Lower lobe of right lung (tissue), 2 donors: ENCODE measurements around the gene PIAS4. TPM values are rescaled to one million over a fixed set of nuclear protein-coding genes. Genes with fewer than 3 reads are reported as not detected.

Source experiments
- ATAC-seq, 2 donors: fragments of 200-7000 bp; cut with Tn5 transposase; one replicate each; pipeline ENCODE4 v1.9.1; 2020 to 2022; ENCODE audit warnings: mild to moderate bottlenecking in 2 of 2, moderate library complexity in 2 of 2
- DNase-seq: peaks from one replicate; pipeline ENCODE4 v3.0.0-alpha.2; 2020
- H3K27ac ChIP-seq: fragments of 200-600 bp; one replicate; pipeline ENCODE4 v1.8.0; 2022
- H3K27me3 ChIP-seq: fragments of 200-600 bp; one replicate; pipeline ENCODE4 v1.8.0; 2022; ENCODE audit warnings: low read depth
- H3K36me3 ChIP-seq: fragments of 200-600 bp; one replicate; pipeline ENCODE4 v1.8.0; 2022; ENCODE audit warnings: mild to moderate bottlenecking
- H3K4me1 ChIP-seq: fragments of 200-600 bp; one replicate; pipeline ENCODE4 v1.8.0; 2022
- H3K4me3 ChIP-seq: fragments of 200-600 bp; one replicate; pipeline ENCODE4 v1.8.0; 2022; ENCODE audit warnings: mild to moderate bottlenecking
- H3K9me3 ChIP-seq: fragments of 200-600 bp; one replicate; pipeline ENCODE4 v1.8.0; 2022
- intact Hi-C: fragments of 100-400 bp; cut with DNase I; formaldehyde crosslinking; loops from one replicate; pipeline ENCODE4 v1.11.0; 2022
- total RNA-seq: library from RNA; stranded (reverse); fragmentation: NEBNext Ultra II Directional; extraction: Animal tissue kit (Norgen Biotek cat#: 25700); gene quantifications from one replicate; pipeline ENCODE4 v1.2.1, GENCODE V29; 2021
- TF ChIP-seq, protein P1 (sequence below): fragments of 200-600 bp; IDR thresholded peaks from one replicate; pipeline ENCODE4 v1.8.0; 2022; ENCODE audit warnings: antibody characterized with exemption, mild to moderate bottlenecking
- donor health status: DM: no; HTN: yes; CAD: no; lungs with severe emphysema.

PIAS4 gene
- total RNA-seq, 1 donor from 2014 or later, result 27.6 TPM

DNA sequence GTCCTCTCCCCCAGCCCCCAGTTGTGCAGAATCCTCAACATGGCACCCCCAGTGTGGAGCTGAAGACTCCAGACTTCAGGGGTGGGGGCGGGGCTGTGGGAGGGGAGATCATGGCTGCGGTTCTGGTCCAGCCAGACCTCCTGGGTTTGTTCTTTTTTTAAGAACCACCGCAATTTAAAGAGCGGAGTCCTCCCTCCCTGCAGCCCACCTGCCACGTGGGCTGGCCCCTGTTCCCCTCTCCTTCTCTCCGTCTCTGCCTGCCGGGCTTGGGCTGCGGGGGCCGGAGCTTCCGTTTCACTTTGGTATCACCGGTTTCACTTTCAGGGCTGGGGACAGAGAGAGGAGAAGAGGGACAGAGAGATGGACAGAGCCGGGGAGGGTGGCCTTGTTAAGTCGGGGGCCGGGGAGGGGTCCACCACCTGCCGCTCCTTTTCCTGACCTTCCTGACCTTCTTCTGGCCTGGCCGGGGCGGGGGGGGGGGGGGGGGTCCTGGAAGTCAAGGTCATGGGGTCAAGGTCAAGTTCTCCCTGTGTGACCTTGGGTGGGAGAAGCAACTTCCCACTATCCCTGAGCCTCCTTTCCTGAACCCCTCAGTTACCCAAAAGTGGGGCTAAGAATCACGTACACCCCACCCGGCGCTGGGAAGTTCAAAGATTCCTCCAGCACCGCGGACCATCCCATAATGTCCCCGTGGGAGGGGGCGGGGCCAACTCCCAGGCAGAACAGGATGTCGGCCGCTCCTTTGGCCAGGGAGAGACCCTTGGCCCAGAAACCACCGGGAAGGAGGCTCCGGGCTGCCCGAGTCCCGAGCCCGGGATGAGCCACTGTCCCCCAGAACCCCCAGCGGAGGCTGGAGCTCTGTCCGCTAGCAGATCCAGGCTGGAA is 70.5 kb downstream of the PIAS4 start:
- intact Hi-C loops, result no loop called here
- H3K4me3 ChIP-seq, result peak overlapping the region; percentile 65
- H3K27ac ChIP-seq, result peak overlapping the region; percentile 91
- H3K4me1 ChIP-seq, result peaks cover 25% of the 10 kb centered on the region
- no peaks in the 10 kb centered on the region for H3K9me3 ChIP-seq
- no peaks in the 10 kb centered on the region for H3K36me3 ChIP-seq
- DNase-seq (peak; percentile 87), ATAC-seq (peak; percentile 73 to 82)
- H3K27me3 ChIP-seq, result no peaks in the 10 kb centered on the region
- TF ChIP-seq, protein P1, sequence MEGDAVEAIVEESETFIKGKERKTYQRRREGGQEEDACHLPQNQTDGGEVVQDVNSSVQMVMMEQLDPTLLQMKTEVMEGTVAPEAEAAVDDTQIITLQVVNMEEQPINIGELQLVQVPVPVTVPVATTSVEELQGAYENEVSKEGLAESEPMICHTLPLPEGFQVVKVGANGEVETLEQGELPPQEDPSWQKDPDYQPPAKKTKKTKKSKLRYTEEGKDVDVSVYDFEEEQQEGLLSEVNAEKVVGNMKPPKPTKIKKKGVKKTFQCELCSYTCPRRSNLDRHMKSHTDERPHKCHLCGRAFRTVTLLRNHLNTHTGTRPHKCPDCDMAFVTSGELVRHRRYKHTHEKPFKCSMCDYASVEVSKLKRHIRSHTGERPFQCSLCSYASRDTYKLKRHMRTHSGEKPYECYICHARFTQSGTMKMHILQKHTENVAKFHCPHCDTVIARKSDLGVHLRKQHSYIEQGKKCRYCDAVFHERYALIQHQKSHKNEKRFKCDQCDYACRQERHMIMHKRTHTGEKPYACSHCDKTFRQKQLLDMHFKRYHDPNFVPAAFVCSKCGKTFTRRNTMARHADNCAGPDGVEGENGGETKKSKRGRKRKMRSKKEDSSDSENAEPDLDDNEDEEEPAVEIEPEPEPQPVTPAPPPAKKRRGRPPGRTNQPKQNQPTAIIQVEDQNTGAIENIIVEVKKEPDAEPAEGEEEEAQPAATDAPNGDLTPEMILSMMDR, result no peak

DNA sequence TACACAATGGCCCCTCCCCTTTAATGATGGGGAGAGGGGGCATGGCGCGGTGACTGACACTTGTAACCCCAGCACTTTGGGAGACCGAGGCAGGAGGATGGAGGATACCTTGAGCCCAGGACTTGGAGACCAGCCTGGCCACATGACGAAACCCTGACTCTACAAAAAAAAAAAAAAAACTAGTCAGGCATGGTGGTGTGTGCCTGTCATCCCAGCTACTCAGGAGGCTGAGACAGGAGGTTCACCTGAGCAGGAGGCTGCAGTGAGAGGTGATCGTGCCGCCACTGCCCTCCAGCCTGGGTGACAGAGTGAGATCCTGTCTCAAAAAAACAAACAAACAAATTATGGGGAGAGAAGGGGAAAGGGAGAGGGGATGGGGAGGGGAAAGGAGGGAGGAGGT is 72.9 kb downstream of the PIAS4 start:
- H3K4me1 ChIP-seq, result peaks cover 39% of the 10 kb centered on the region
- no peak for ATAC-seq
- no peak overlapping the region for H3K4me3 ChIP-seq
- H3K9me3 ChIP-seq, result no peaks in the 10 kb centered on the region
- no peaks in the 10 kb centered on the region for H3K36me3 ChIP-seq
- intact Hi-C loops, result no loop called here
- TF ChIP-seq, protein P1, result no peak
- H3K27me3 ChIP-seq, result no peaks in the 10 kb centered on the region
- no peak for DNase-seq
- no peak overlapping the region for H3K27ac ChIP-seq

DNA sequence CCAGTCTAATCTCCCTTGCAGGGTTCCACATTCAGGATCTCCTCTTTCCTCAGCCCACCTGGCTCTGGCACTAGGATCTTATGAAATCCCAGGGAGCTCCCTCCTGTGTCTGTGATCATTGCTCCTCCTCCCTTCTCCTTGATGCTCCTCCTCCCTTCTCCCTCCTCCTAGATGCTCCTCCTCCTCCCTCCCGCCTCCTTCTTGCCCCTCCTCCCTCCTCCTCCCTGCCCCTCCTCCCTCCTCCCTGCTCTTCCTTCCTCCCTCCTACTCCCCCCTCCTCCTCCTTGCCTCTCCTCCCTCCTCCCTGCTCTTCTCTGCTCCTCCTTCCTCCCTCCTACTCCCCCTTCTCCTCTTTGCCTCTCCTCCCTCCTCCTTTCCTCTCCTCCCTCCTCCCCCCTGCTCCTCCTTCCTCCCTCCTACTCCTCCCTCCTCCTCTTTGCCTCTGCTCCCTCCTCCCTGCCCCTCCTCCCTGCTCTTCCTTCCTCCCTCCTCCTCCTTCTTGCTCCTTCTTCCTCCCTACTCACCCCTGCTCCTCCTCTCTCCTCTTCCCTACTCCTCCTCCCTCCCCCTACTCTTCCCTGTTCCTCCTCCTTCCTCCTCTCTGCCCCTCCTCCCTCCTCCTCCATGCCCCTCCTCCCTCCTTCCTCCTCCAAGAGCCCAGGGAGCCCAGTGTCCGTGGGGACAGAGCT is 74.0 kb downstream of the PIAS4 start:
- no peaks in the 10 kb centered on the region for H3K9me3 ChIP-seq
- DNase-seq, result no peak
- H3K4me1 ChIP-seq, result peaks cover 40% of the 10 kb centered on the region
- TF ChIP-seq, protein P1, result no peak
- intact Hi-C loops, result no loop called here
- no peak overlapping the region for H3K27ac ChIP-seq
- H3K36me3 ChIP-seq, result no peaks in the 10 kb centered on the region
- ATAC-seq, result peak in 1 of 2 donors; percentile 2
- no peak overlapping the region for H3K4me3 ChIP-seq
- no peaks in the 10 kb centered on the region for H3K27me3 ChIP-seq

DNA sequence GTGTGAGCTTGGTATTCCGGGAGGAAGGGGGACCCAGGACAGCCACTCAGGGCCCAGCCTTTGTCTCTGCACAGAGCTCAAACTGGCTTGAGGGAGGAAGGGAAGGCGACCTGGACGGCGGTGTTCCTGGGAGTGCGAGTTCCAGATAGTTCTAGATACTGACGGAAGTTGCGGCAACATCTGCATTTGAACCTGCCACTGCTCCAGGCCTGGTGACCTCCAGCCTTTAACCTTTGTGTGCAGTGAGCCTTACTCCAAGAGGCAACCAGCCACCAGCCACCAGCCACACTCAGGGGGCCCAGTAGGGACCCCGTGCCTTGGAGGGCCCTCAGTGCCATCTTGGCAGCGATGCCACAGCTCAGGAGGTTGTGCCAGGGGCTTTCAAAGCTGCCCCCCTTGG is 74.6 kb downstream of the PIAS4 start:
- TF ChIP-seq, protein P1, result no peak
- peak; percentile 50 for DNase-seq
- Histone ChIP-seq H3K9me3 (no peaks in the 10 kb centered on the region), H3K36me3 (no peaks in the 10 kb centered on the region), H3K4me3 (no peak overlapping the region), H3K27me3 (no peaks in the 10 kb centered on the region), H3K27ac (no peak overlapping the region), H3K4me1 (peaks cover 35% of the 10 kb centered on the region)
- intact Hi-C loops, result no loop called here
- no peak for ATAC-seq

DNA sequence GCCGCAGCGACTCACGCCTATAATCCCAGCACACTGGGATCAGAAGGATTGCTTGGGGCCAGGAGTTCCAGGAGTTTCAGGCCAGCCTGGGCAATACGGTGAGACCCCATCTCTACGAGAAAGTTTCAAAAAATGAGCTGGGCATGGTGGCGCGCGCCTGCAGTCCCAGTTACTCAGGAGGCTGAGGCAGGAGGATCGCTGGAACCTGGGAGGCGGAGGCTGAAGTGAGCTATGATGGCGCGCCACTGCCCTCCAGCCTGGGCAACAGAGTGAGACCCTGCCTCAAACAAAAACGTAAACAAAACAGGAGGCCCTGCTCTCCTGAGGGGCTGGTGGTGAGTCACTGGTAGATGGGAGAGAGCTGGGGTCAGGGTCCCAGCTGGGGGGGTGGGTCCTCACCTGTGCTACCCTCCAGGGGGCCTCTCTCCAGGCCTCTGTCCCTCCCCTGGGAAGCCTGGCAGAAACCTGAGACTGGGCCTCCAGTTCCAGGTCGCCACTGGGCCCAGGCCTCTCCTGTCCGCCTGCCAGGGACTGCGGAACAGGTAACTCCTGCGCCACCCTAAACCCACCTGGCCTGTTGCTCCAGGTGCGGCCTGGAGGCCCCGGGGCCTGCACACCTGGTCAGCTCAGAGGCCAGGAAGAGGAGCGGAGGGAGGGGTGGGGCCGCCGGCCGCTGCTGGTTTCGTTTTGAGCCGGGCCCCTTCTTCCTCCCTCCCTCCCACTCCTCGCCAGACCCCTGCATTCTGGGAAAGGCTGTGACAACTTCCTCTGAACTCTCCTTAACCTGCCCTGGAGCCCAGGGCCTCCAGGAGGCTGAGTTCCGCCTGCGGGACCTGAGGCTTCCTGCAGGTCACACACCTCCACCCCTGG is 76.4 kb downstream of the PIAS4 start:
- peak overlapping the region; percentile 72 for H3K27ac ChIP-seq
- DNase-seq (peak; percentile 77), ATAC-seq (peak; percentile 74 to 77)
- intact Hi-C loops, result no loop called here
- TF ChIP-seq, protein P1, result no peak
- H3K9me3 ChIP-seq, result no peaks in the 10 kb centered on the region
- H3K36me3 ChIP-seq, result no peaks in the 10 kb centered on the region
- H3K27me3 ChIP-seq, result no peaks in the 10 kb centered on the region
- peak overlapping the region; percentile 40 for H3K4me3 ChIP-seq
- peaks cover 33% of the 10 kb centered on the region for H3K4me1 ChIP-seq
